Measurements from ENCODE around the gene CAMSAP3.

Gene CAMSAP3

DNA sequence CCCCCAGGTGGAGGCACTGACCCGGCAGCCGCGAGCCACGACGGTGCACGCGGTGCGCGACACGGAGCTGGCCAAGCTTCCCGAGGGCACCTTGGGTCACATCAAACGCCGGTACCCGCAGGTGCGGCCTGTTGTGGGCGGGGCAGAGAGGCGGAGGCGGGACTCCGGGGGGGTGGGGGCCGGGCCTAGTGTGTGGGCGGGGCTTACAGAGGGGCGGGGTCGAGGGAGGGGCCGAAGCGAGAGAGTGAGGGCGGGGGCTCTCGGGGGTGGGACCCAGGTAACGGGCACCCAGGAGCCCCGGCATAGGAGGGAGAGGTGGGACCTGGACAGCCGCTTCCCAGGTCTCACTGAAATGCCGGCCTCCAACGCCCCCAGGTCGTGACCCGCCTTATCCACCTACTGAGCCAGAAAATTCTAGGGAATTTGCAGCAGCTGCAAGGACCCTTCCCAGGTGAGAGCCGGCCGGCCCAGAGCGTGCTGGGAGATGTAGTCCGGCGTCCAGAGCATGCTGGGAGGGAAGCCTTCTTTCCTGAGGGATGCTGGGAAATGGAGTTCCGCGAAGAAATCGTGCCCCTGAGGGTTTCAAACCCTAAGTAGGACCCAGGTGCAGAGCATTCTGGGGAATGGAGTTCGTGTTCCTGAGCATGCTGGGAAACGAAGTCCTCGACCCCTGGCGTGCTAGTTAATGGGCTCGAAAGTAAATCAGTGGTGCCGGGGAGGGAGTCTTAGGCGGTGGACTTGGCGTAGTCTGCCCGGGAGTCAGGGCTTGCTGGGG lies 44.5 kb upstream of the CAMSAP3 start:
- no peak overlapping the region for H3K4me3 ChIP-seq (ENCODE audit: low read depth, low read length)

DNA sequence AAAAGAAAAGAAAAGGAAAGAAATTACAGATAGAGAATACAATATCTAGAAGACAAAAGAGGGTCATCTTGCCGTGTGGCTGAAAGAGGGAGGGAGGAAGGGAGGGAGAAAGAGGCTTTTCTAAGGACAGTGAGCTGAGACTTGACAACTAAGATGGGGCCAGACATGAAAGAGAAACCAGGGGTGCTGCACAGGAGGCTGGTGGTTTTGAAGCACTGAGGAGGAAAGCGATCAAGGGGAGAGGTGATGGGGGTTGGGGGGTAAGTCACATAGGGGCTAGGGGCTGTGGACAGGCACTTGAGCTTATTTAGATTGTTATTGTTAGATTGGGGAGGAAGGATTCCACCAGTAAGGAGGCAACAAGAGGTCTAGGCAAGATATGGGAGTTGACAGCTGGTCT lies 42.9 kb upstream of the CAMSAP3 start:
- no peak overlapping the region for H3K4me3 ChIP-seq (ENCODE audit: low read depth, low read length)
- TF ChIP-seq, protein P1, sequence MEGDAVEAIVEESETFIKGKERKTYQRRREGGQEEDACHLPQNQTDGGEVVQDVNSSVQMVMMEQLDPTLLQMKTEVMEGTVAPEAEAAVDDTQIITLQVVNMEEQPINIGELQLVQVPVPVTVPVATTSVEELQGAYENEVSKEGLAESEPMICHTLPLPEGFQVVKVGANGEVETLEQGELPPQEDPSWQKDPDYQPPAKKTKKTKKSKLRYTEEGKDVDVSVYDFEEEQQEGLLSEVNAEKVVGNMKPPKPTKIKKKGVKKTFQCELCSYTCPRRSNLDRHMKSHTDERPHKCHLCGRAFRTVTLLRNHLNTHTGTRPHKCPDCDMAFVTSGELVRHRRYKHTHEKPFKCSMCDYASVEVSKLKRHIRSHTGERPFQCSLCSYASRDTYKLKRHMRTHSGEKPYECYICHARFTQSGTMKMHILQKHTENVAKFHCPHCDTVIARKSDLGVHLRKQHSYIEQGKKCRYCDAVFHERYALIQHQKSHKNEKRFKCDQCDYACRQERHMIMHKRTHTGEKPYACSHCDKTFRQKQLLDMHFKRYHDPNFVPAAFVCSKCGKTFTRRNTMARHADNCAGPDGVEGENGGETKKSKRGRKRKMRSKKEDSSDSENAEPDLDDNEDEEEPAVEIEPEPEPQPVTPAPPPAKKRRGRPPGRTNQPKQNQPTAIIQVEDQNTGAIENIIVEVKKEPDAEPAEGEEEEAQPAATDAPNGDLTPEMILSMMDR (IDR thresholded peaks at IDR 0.05; ENCODE audit: low read depth, low read length): no peak

More for the DNA sequence above, 44.5 kb upstream of the CAMSAP3 start:
- TF ChIP-seq, protein P1 (IDR thresholded peaks at IDR 0.05; ENCODE audit: low read depth, low read length): no peak

DNA sequence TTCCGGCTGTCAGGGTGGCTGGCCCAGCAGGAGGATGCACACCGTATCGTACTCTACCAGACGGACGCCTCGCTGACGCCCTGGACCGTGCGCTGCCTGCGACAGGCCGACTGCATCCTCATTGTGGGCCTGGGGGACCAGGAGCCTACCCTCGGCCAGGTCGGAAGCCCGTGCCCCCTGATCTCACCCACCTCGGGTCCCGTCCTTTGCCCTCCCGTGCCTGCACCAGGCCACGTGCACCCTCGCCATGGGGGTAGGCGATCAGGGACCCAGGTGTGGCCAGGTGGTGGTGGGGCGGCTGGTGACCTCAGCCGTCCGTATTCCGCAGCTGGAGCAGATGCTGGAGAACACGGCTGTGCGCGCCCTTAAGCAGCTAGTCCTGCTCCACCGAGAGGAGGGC lies 41.1 kb upstream of the CAMSAP3 start:
- TF ChIP-seq, protein P1 (IDR thresholded peaks at IDR 0.05; ENCODE audit: low read depth, low read length): no peak
- H3K4me3 ChIP-seq (ENCODE audit: low read depth, low read length): no peak overlapping the region

DNA sequence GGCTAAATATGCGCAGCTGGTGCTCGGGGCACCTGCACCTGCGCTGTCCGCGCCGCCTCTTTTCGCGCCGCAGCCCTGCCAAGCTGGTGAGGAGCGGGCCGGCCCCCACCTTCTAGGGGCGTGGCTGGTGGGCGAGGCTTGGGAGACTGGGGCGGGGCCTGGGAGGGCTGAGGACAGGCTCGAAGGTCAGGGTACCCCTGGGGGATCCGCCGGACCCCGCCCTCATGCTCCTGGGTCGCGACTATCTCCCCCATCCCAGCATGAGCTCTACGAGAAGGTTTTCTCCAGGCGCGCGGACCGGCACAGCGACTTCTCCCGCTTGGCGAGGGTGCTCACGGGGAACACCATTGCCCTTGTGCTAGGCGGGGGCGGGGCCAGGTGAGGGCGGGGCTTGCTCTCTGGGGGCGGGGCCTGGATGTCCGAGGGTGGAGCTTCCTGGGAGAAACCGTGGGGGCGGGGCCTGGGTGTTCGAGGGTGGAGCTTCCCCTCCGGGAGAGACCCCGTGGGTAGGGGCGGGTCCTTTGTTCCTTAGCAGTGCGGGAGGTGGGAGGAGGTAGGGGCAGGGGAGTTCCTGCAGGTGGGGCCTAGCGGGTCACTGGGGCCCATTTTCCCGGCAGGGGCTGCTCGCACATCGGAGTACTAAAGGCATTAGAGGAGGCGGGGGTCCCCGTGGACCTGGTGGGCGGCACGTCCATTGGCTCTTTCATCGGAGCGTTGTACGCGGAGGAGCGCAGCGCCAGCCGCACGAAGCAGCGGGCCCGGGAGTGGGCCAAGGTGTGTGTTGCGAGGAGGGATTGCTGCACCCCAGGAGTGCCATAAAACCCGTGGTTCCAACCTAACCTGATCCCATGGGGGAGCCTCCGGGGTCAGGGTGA lies 40.4 kb upstream of the CAMSAP3 start:
- H3K4me3 ChIP-seq (ENCODE audit: low read depth, low read length): no peak overlapping the region
- TF ChIP-seq, protein P1 (IDR thresholded peaks at IDR 0.05; ENCODE audit: low read depth, low read length): no peak

DNA sequence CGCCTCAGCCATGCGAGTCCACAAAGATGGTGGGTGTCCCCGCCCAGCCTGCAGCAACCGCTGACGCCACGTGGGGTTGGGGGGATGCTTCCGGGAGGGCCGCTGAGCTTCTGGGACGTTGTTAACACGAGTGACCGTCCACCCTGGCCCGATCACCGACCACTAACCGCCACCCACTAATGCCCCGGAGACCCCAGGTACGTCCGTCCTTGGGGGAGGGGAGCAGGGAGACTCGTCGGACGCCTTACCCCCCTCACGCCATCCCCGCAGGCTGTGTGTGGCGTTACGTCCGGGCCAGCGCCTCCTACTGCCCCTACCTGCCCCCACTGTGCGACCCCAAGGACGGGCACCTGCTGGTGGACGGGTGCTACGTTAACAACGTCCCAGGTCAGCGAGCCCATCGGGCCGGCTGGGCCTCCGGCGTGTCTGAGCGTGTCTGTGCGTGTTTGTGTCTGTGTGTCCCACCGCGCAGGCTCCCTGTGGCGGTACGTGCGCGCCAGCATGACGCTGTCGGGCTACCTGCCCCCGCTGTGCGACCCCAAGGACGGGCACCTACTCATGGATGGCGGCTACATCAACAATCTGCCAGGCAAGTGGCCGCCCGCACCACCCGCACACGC lies 38.9 kb upstream of the CAMSAP3 start:
- TF ChIP-seq, protein P1 (IDR thresholded peaks at IDR 0.05; ENCODE audit: low read depth, low read length): no peak
- H3K4me3 ChIP-seq (ENCODE audit: low read depth, low read length): no peak overlapping the region

DNA sequence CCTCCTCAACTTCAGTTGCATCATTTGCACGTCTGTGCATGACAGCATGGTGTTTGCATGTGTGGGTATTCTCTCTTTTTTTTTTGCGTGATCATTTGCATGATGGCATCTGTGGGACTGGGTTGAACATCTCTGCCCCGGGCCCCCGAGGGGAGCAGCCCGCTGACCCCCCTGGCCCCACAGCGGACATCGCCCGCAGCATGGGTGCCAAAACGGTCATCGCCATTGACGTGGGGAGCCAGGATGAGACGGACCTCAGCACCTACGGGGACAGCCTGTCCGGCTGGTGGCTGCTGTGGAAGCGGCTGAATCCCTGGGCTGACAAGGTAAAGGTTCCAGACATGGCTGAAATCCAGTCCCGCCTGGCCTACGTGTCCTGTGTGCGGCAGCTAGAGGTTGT lies 37.0 kb upstream of the CAMSAP3 start:
- no peak overlapping the region for H3K4me3 ChIP-seq (ENCODE audit: low read depth, low read length)
- TF ChIP-seq, protein P1 (IDR thresholded peaks at IDR 0.05; ENCODE audit: low read depth, low read length): no peak

Measured in WI38 (cell line).